NCI-H1436 (cell line): ENCODE results near the gene PITX1.
"Not testable (repeated sequence)": the region's sequence is repeated elsewhere in the genome, so short reads cannot be mapped to it uniquely, and the experiment has no call there.

ENCODE experiments used
- DNase-seq: peaks from one replicate; lab custom pipeline; 2025; lab: John Stamatoyannopoulos, UW

PITX1 gene

GRCh38 chr5:135033901-135034235 lies at the start of gene PITX1:
TSS of gene PITX1 (minus strand) at chr5:135034228. CDS start at chr5:135033881, 347 bp downstream.
- DNase-seq = no peak

- DNase-seq = not testable (repeated sequence)
Measured at GRCh38 chr5:135083334-135083733, 49.3 kb upstream of the PITX1 start.

GRCh38 chr5:135081240-135081639 lies 47.2 kb upstream of the PITX1 start:
- DNase-seq = no peak

GRCh38 chr5:135079760-135080159 lies 45.7 kb upstream of the PITX1 start:
- DNase-seq = no peak

GRCh38 chr5:135079099-135079681 lies 45.2 kb upstream of the PITX1 start:
- no peak for DNase-seq

- no peak for DNase-seq
Measured at GRCh38 chr5:135076801-135077200, 42.8 kb upstream of the PITX1 start.

GRCh38 chr5:135076051-135076491 lies 42.0 kb upstream of the PITX1 start:
- no peak for DNase-seq

GRCh38 chr5:135075621-135076020 lies 41.6 kb upstream of the PITX1 start:
- no peak for DNase-seq

GRCh38 chr5:135073761-135074345 lies 39.8 kb upstream of the PITX1 start:
- peak; percentile 19 for DNase-seq

GRCh38 chr5:135072387-135073281 lies 38.6 kb upstream of the PITX1 start:
- DNase-seq = no peak

- no peak for DNase-seq
Measured at GRCh38 chr5:135071311-135071710, 37.3 kb upstream of the PITX1 start.

GRCh38 chr5:135069895-135070657 lies 36.0 kb upstream of the PITX1 start:
- DNase-seq = no peak

- DNase-seq = no peak
Measured at GRCh38 chr5:135069016-135069770, 35.2 kb upstream of the PITX1 start.

- DNase-seq = no peak
Measured at GRCh38 chr5:135067587-135067986, 33.6 kb upstream of the PITX1 start.

- no peak for DNase-seq
Measured at GRCh38 chr5:135066781-135067180, 32.8 kb upstream of the PITX1 start.

GRCh38 chr5:135065306-135066265 lies 31.6 kb upstream of the PITX1 start:
- no peak for DNase-seq

GRCh38 chr5:135064235-135064570 lies 30.2 kb upstream of the PITX1 start:
- DNase-seq = no peak

- DNase-seq = peak; percentile 39
Measured at GRCh38 chr5:135063511-135064234, 29.6 kb upstream of the PITX1 start.

- DNase-seq = no peak
Measured at GRCh38 chr5:135063056-135063445, 29.0 kb upstream of the PITX1 start.
